HepG2 (cell line): Measurements from ENCODE around the gene LYRM1. TPM values are rescaled to one million over a fixed set of nuclear protein-coding genes. Genes with fewer than 3 reads are reported as not detected.
A peak's percentile ranks its signal among the peaks of the same experiment; 100 is the strongest.

Source experiments
- ATF1 ChIP-seq: IDR thresholded peaks from 2 replicates; pipeline ENCODE4 v1.6.1; 2016; ENCODE audit warnings: mild to moderate bottlenecking, control low read depth
- CEBPB ChIP-seq: IDR thresholded peaks from 2 replicates; pipeline ENCODE4 v1.6.1; 2011; ENCODE audit warnings: low read depth, low read length, improper control_type of control experiment, borderline replicate concordance
- CEBPG ChIP-seq: IDR thresholded peaks from 2 replicates; pipeline ENCODE4 v1.6.1; 2016
- FOXM1 ChIP-seq: sonication (generic); formaldehyde crosslinking; IDR thresholded peaks from 2 replicates; pipeline ENCODE4 v1.5.0; 2020; ENCODE audit warnings: missing genetic modification reagents
- HNF4A ChIP-seq: sonication (generic); formaldehyde crosslinking; IDR thresholded peaks from 2 replicates; pipeline ENCODE4 v1.4.0; 2020; ENCODE audit warnings: missing genetic modification reagents
- RBAK ChIP-seq: sonication (generic); formaldehyde crosslinking; IDR thresholded peaks from 2 replicates; pipeline ENCODE4 v1.5.1; 2020; ENCODE audit warnings: mild to moderate bottlenecking, missing genetic modification reagents
- SIN3A ChIP-seq: IDR thresholded peaks from 2 replicates; pipeline ENCODE4 v1.6.1; 2011; ENCODE audit warnings: low read depth, mild to moderate bottlenecking, control low read depth, low read length, borderline replicate concordance
- YY1 ChIP-seq: IDR thresholded peaks from 2 replicates; pipeline ENCODE4 v1.6.1; 2011; ENCODE audit warnings: low read length, low read depth, moderate library complexity, mild to moderate bottlenecking; ENCODE audit not compliant: insufficient read depth, insufficient replicate concordance
- ZFP62 ChIP-seq: sonication (generic); formaldehyde crosslinking; IDR thresholded peaks from 2 replicates; pipeline ENCODE4 v1.4.0; 2020; ENCODE audit warnings: missing genetic modification reagents
- ZNF101 ChIP-seq: sonication (generic); formaldehyde crosslinking; IDR thresholded peaks from 2 replicates; pipeline ENCODE4 v1.4.0; 2020; ENCODE audit warnings: mild to moderate bottlenecking, low read depth, missing genetic modification reagents, borderline replicate concordance
- ZNF292 ChIP-seq: sonication (generic); formaldehyde crosslinking; IDR thresholded peaks from 2 replicates; pipeline ENCODE4 v1.8.1; 2022; ENCODE audit warnings: mild to moderate bottlenecking, low read depth, missing genetic modification reagents, borderline replicate concordance
- ZNF337 ChIP-seq: sonication (generic); formaldehyde crosslinking; IDR thresholded peaks from 2 replicates; pipeline ENCODE4 v1.5.1; 2020; ENCODE audit warnings: missing genetic modification reagents, low read depth, mild to moderate bottlenecking, borderline replicate concordance
- ZNF382 ChIP-seq: sonication (generic); formaldehyde crosslinking; IDR thresholded peaks from 2 replicates; pipeline ENCODE4 v1.5.0; 2020; ENCODE audit warnings: missing genetic modification reagents, mild to moderate bottlenecking, borderline replicate concordance
- ZNF672 ChIP-seq: sonication (generic); formaldehyde crosslinking; IDR thresholded peaks from 2 replicates; pipeline ENCODE4 v1.8.1; 2022; ENCODE audit warnings: missing genetic modification reagents
- ZNF782 ChIP-seq: sonication (generic); formaldehyde crosslinking; IDR thresholded peaks from 2 replicates; pipeline ENCODE4 v1.4.0; 2020; ENCODE audit warnings: missing genetic modification reagents, mild to moderate bottlenecking, borderline replicate concordance
- polyA plus RNA-seq, 8 experiments: library from polyadenylated mRNA; depleted of rRNA in 3 of 8; stranded (reverse) in 7 of 8; unstranded in 1 of 8; fragments of >200 nt; fragmentation: Illumina TruSeq in 4 of 8; extraction: Trizol in 4 of 8; gene quantifications; 2 replicates each; pipeline versions ENCODE4 v1.2.1 to v1.2.3, GENCODE V29; 2011 to 2016; ENCODE audit warnings: low read depth in 4 of 8, missing spikeins in 1 of 8, mixed read lengths in 1 of 8; ENCODE audit not compliant: insufficient read depth in 1 of 8
- total RNA-seq, 5 experiments: library from RNA; depleted of rRNA; stranded (reverse); fragments of >200 nt; fragmentation: Illumina TruSeq; extraction: Trizol; gene quantifications; 2 replicates each; pipeline ENCODE4 v1.2.3, GENCODE V29; 2016; ENCODE audit warnings: low read depth in 1 of 5
- TF ChIP-seq, protein P1 (sequence below): IDR thresholded peaks from 2 replicates; pipeline ENCODE4 v1.6.1; 2016; ENCODE audit warnings: missing biosample characterization, missing genetic modification reagents, low read depth
- TF ChIP-seq, protein P2 (sequence below): sonication (generic); formaldehyde crosslinking; IDR thresholded peaks from 2 replicates; pipeline ENCODE4 v1.4.0; 2020; ENCODE audit warnings: missing genetic modification reagents

Gene LYRM1
- total and polyA plus RNA-seq, 2 of the 13 experiments (the other 11 are each of a cell fraction or from before 2014, with no cell fraction given) = 59.2 to 82.6 TPM

GRCh38 chr16:20884240-20884556 lies 16.4 kb upstream of the LYRM1 start (continued):
- TF ChIP-seq ZNF672 (CRISPR knock-in tag) (no peak), YY1 (no peak), ZNF382 (CRISPR knock-in tag) (no peak), ZNF292 (CRISPR knock-in tag) (no peak), FOXM1 (CRISPR knock-in tag) (no peak), HNF4A (CRISPR knock-in tag) (peak; percentile 54), ZNF101 (CRISPR knock-in tag) (no peak), ZFP62 (no peak), ATF1 (CRISPR knock-in tag) (peak; percentile 38; the same call in 1 of the 2 replicates), RBAK (CRISPR knock-in tag) (peak; percentile 71; the same call in 1 of the 2 replicates), SIN3A (no peak), CEBPB (peak; percentile 72; the same call in 1 of the 2 replicates), ZNF337 (CRISPR knock-in tag) (0 out of 2 replicates have a peak, but pooled peaks have one; percentile 6), CEBPG (CRISPR knock-in tag) (peak; percentile 47; the same call in 1 of the 2 replicates), ZNF782 (no peak)
- TF ChIP-seq, protein P1, sequence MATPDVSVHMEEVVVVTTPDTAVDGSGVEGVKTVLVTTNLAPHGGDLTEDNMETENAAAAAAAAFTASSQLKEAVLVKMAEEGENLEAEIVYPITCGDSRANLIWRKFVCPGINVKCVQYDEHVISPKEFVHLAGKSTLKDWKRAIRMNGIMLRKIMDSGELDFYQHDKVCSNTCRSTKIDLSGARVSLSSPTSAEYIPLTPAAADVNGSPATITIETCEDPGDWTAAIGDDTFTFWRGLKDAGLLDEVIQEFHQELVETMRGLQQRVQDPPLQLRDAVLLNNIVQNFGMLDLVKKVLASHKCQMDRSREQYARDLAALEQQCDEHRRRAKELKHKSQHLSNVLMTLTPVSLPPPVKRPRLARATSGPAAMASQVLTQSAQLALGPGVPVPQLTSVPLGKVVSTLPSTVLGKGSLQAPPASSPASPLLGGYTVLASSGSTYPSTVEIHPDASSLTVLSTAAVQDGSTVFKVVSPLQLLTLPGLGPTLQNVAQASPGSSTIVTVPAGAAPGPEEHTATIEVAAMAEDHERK (CRISPR knock-in tag) = no peak
- TF ChIP-seq, protein P2, sequence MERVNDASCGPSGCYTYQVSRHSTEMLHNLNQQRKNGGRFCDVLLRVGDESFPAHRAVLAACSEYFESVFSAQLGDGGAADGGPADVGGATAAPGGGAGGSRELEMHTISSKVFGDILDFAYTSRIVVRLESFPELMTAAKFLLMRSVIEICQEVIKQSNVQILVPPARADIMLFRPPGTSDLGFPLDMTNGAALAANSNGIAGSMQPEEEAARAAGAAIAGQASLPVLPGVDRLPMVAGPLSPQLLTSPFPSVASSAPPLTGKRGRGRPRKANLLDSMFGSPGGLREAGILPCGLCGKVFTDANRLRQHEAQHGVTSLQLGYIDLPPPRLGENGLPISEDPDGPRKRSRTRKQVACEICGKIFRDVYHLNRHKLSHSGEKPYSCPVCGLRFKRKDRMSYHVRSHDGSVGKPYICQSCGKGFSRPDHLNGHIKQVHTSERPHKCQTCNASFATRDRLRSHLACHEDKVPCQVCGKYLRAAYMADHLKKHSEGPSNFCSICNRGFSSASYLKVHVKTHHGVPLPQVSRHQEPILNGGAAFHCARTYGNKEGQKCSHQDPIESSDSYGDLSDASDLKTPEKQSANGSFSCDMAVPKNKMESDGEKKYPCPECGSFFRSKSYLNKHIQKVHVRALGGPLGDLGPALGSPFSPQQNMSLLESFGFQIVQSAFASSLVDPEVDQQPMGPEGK (CRISPR knock-in tag) = 0 out of 2 replicates have a peak, but pooled peaks have one; percentile 39
- TF ChIP-seq, all 625 proteins: peak for 19
